ENCODE measurements around the gene BRICD5. TPM values are rescaled to one million over a fixed set of nuclear protein-coding genes. Genes with fewer than 3 reads are reported as not detected.
A peak's percentile ranks its signal among the peaks of the same experiment; 100 is the strongest.

The BRICD5 gene
- total and polyA plus RNA-seq, 2 donors (not counting 1 experiment from before 2014, with no cell fraction given), result 0.23 to 1.5 TPM

GRCh38 chr16:2198283-2198682 is 12.4 kb downstream of the BRICD5 start:
- no peaks in the 10 kb centered on the region for H3K36me3 ChIP-seq (ENCODE audit: control insufficient read depth, insufficient read depth, low read length)
- no peak overlapping the region for H3K9ac ChIP-seq (ENCODE audit: insufficient read depth, low read length)
- H2AFZ ChIP-seq (ENCODE audit: low read length), result no peak overlapping the region
- H4K20me1 ChIP-seq (ENCODE audit: control insufficient read depth, extremely low read depth, insufficient read depth, low read length), result no peaks in the 10 kb centered on the region
- H3K9me3 ChIP-seq (ENCODE audit: control insufficient read depth, insufficient read depth, low read depth, low read length), result no peaks in the 10 kb centered on the region
- H3K4me3 ChIP-seq (replicated peaks in 1 of 4; ENCODE audit: control extremely low read depth in 1 of 4, insufficient read depth in 1 of 4, low read depth in 3 of 4, low read length in 4 of 4), result no peak overlapping the region
- TF ChIP-seq EZH2 (IDR thresholded peaks at IDR 0.05; ENCODE audit: low read length, missing control alignments) (no peak), CTCF (conservative IDR thresholded peaks at IDR 0.05 in 1 of 2, IDR thresholded peaks at IDR 0.05 in 1 of 2; ENCODE audit: low read depth in 1 of 2, low read length in 2 of 2) (no peak)
- H3K27ac ChIP-seq (ENCODE audit: insufficient read depth, low read length), result no peak overlapping the region
- H3K79me2 ChIP-seq (ENCODE audit: control insufficient read depth, insufficient read depth, low read length), result no peaks in the 10 kb centered on the region
- H3K4me1 ChIP-seq (ENCODE audit: control insufficient read depth, extremely low read depth, insufficient read depth, low read length), result no peaks in the 10 kb centered on the region
- H3K27me3 ChIP-seq (ENCODE audit: control insufficient read depth, insufficient read depth, low read length), result peaks cover 45% of the 10 kb centered on the region
- no peak overlapping the region for H3K4me2 ChIP-seq (ENCODE audit: extremely low read depth, insufficient read depth, low read length)
- DNase-seq (ENCODE audit: low read depth in 2 of 2), result no peak

- H3K4me2 ChIP-seq (ENCODE audit: extremely low read depth, insufficient read depth, low read length), result no peak overlapping the region
- no peak overlapping the region for H2AFZ ChIP-seq (ENCODE audit: low read length)
- no peak for DNase-seq (ENCODE audit: low read depth in 2 of 2)
- H3K27me3 ChIP-seq (ENCODE audit: control insufficient read depth, insufficient read depth, low read length), result peaks cover 45% of the 10 kb centered on the region
- H3K9ac ChIP-seq (ENCODE audit: insufficient read depth, low read length), result no peak overlapping the region
- H3K79me2 ChIP-seq (ENCODE audit: control insufficient read depth, insufficient read depth, low read length), result no peaks in the 10 kb centered on the region
- H4K20me1 ChIP-seq (ENCODE audit: control insufficient read depth, extremely low read depth, insufficient read depth, low read length), result no peaks in the 10 kb centered on the region
- H3K4me3 ChIP-seq (replicated peaks in 1 of 4; ENCODE audit: control extremely low read depth in 1 of 4, insufficient read depth in 1 of 4, low read depth in 3 of 4, low read length in 4 of 4), result no peak overlapping the region
- no peaks in the 10 kb centered on the region for H3K36me3 ChIP-seq (ENCODE audit: control insufficient read depth, insufficient read depth, low read length)
- no peak for TF ChIP-seq EZH2 (IDR thresholded peaks at IDR 0.05; ENCODE audit: low read length, missing control alignments)
- no peak overlapping the region for H3K27ac ChIP-seq (ENCODE audit: insufficient read depth, low read length)
- no peaks in the 10 kb centered on the region for H3K4me1 ChIP-seq (ENCODE audit: control insufficient read depth, extremely low read depth, insufficient read depth, low read length)
- H3K9me3 ChIP-seq (ENCODE audit: control insufficient read depth, insufficient read depth, low read depth, low read length), result no peaks in the 10 kb centered on the region
These were observed 12.9 kb downstream of the BRICD5 start for GRCh38 chr16:2197765-2198164.

GRCh38 chr16:2196981-2197511 is 13.6 kb downstream of the BRICD5 start:
- Histone ChIP-seq H3K4me2 (ENCODE audit: extremely low read depth, insufficient read depth, low read length) (no peak overlapping the region), H4K20me1 (ENCODE audit: control insufficient read depth, extremely low read depth, insufficient read depth, low read length) (no peaks in the 10 kb centered on the region), H3K9me3 (ENCODE audit: control insufficient read depth, insufficient read depth, low read depth, low read length) (no peaks in the 10 kb centered on the region), H3K4me1 (ENCODE audit: control insufficient read depth, extremely low read depth, insufficient read depth, low read length) (no peaks in the 10 kb centered on the region), H2AFZ (ENCODE audit: low read length) (no peak overlapping the region), H3K36me3 (ENCODE audit: control insufficient read depth, insufficient read depth, low read length) (no peaks in the 10 kb centered on the region), H3K9ac (ENCODE audit: insufficient read depth, low read length) (no peak overlapping the region), H3K27me3 (ENCODE audit: control insufficient read depth, insufficient read depth, low read length) (peaks cover 45% of the 10 kb centered on the region), H3K27ac (ENCODE audit: insufficient read depth, low read length) (no peak overlapping the region), H3K4me3 (replicated peaks in 1 of 4; ENCODE audit: control extremely low read depth in 1 of 4, insufficient read depth in 1 of 4, low read depth in 3 of 4, low read length in 4 of 4) (no peak overlapping the region), H3K79me2 (ENCODE audit: control insufficient read depth, insufficient read depth, low read length) (no peaks in the 10 kb centered on the region)
- TF ChIP-seq CTCF (conservative IDR thresholded peaks at IDR 0.05 in 1 of 2, IDR thresholded peaks at IDR 0.05 in 1 of 2; ENCODE audit: low read depth in 1 of 2, low read length in 2 of 2) (no peak), EZH2 (IDR thresholded peaks at IDR 0.05; ENCODE audit: low read length, missing control alignments) (peak; percentile 59)
- DNase-seq (ENCODE audit: low read depth in 2 of 2), result no peak

Data from fibroblast of lung (primary cell).